ENCODE measurements around the gene EPB41L5.

DNA sequence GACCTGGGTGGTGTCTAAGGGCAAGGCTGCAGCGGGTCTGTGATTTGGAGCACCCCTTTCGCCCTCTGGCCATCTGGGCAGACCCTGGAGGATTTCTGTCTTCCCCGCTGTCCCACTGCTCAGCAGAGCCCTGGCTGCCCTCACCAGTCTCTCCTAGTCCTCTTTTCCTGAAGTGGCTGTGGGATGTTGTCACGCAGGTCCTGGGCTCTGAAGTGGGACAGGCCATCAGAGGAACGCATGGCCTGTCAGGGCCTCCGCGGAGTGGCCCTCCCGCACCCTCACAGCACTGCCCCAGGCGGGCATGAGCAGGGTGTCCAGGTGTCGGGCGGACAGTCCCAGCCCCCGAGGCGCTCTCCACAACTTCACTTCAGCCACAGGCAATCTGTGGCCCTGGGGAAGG is 211.4 kb downstream of the EPB41L5 start:
- TF ChIP-seq, protein P1, sequence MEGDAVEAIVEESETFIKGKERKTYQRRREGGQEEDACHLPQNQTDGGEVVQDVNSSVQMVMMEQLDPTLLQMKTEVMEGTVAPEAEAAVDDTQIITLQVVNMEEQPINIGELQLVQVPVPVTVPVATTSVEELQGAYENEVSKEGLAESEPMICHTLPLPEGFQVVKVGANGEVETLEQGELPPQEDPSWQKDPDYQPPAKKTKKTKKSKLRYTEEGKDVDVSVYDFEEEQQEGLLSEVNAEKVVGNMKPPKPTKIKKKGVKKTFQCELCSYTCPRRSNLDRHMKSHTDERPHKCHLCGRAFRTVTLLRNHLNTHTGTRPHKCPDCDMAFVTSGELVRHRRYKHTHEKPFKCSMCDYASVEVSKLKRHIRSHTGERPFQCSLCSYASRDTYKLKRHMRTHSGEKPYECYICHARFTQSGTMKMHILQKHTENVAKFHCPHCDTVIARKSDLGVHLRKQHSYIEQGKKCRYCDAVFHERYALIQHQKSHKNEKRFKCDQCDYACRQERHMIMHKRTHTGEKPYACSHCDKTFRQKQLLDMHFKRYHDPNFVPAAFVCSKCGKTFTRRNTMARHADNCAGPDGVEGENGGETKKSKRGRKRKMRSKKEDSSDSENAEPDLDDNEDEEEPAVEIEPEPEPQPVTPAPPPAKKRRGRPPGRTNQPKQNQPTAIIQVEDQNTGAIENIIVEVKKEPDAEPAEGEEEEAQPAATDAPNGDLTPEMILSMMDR (IDR thresholded peaks at IDR 0.05; ENCODE audit: low read length) = no peak
- TF ChIP-seq EZH2 (IDR thresholded peaks at IDR 0.05; ENCODE audit: borderline replicate concordance, low read length) = no peak
